HG03135 (cell line): ENCODE data around the gene PBX3.

ENCODE experiments used
- ATAC-seq: cut with Tn5 transposase; IDR thresholded peaks from one replicate; pipeline ENCODE4 v1.9.1; 2021; ENCODE audit warnings: mild to moderate bottlenecking, moderate library complexity; ENCODE audit not compliant: unreplicated experiment

The PBX3 gene

GRCh38 chr9:125748446-125749099 lies 1.4 kb downstream of the PBX3 start:
- no peak for ATAC-seq

GRCh38 chr9:125749287-125749935 lies 2.2 kb downstream of the PBX3 start:
- no peak for ATAC-seq

DNA sequence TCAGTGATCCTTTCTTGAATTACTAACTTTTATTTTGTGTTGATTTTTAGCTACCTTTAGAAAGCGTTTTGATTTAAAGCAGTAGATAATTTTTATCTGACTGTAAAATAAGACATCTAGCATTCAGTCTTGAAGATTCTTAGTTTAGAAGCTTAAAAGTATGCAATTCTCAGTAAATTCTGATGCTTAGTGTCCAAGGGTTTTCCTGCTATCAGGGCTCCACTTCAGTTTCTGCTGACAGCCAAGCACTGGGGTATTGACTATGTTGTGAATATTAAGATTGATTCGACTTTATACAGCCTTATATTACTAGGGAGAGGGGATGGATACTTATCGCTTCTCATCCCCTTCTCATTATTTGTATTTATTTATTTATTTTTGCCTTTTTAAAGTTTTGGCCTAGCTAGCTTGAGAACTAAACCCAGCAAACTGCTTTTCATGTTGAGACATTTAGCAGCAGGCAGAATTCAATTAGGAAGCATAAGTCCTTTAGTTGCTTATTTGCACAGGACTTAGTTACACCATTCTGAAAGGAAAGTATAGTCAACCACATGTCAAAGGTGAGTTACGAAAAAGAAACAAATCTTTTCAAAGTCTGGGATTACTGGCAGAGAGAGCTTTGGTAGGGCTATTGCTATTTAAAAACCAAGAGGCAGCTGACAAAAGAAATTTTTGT lies 2.9 kb downstream of the PBX3 start:
- ATAC-seq, result no peak

GRCh38 chr9:125750627-125751011 lies 3.4 kb downstream of the PBX3 start:
- no peak for ATAC-seq

- no peak for ATAC-seq
Measured at GRCh38 chr9:125752070-125752628, 5.0 kb downstream of the PBX3 start.

- ATAC-seq, result no peak
Measured at GRCh38 chr9:125754096-125754495, 6.9 kb downstream of the PBX3 start.

DNA sequence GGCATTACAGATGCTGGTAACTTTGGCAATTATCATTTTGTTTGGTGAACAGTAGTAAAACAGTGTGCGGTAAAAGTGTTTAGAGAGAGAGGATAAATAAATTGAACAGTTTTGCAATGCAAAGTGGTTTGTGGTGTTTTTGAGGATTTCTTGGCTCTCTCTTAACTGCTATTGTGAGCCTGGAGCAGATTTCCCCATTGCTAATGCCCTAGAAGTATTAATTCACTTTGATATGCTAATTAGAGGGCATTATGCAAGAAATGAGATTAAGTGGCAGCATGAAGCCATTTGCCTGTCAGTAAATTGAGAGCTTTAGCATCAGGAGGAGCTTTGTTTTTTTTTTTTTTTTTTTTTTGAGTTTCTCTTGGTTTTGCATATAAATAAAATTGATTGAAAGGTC lies 8.2 kb downstream of the PBX3 start:
- ATAC-seq, result no peak

DNA sequence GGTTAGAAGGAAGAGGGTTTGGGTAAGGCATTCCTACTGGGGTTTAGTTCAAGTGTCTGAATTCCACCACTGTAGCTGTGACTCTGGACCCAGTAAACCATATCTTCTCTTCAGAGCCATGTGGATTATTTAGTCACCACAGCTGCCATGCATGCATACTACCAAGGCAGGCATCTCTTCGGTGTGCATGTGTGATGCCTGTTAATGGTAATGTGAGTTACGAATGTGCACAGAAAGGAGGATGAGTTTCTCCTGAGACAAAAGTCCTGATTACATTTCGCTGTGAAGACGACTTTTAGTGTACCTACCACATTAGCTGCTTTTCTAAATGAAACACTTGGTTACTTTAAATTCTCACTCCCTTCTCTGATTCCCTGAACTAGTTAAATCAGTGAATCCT lies 9.3 kb downstream of the PBX3 start:
- ATAC-seq, result no peak

- ATAC-seq, result no peak
Measured at GRCh38 chr9:125757834-125758233, 10.7 kb downstream of the PBX3 start.

- ATAC-seq, result no peak
Measured at GRCh38 chr9:125758986-125759763, 12.0 kb downstream of the PBX3 start.

DNA sequence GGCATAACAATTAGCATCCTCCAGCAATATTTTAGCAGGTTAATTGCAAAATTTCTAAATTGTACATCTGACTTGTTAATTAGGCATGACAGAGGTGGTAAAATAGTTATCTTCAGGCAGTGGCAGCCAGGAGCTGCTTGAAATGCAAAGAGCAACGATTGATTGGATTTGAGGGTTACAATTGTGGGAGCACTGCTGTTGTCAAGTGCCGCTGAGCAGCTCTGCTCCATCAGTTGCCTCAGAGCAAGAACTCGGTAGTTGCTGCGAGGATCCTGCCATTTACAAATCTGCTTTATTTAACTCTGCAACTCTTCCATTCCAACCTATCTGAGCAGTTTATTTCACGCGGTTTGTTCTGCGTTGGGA lies 12.6 kb downstream of the PBX3 start:
- ATAC-seq, result no peak

DNA sequence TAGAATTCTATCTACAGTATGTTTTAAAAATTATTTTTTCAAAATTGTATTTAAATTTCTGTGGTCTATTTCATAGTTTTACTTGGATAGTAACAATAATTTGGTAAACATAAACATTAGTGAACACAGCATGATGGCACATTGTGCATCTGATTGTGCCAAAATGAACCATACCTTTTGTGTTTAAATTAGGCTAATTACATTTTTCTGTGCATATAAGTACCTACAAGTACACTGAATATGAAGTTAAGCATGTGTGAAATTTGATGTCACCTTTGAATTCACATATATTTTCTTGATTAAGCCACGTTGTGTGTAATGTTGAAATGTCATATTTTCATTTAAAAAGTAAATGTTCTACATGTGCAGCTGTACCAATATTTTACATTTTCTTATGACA lies 13.4 kb downstream of the PBX3 start:
- ATAC-seq, result no peak

GRCh38 chr9:125761676-125762450 lies 14.7 kb downstream of the PBX3 start:
- ATAC-seq, result no peak

- ATAC-seq, result no peak
Measured at GRCh38 chr9:125763394-125763801, 16.2 kb downstream of the PBX3 start.

DNA sequence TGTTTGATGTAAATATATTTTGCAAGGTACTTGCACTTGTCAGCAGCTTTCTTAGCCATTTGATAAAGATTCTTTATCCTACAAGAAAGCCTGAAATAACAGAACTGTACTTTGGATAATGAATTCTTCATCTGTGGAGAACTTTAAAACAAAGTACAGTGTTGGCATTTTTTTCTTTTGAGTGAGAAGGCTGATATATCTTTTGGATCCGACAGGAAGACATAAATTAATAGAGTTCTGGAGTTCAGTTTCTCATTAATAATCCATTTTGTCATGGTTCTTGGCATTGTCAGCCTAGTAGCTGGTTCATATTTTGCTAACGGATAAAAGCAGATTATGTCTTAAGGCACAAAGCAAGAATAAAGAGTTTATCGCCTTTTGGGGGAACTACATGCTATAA lies 17.0 kb downstream of the PBX3 start:
- ATAC-seq, result no peak

DNA sequence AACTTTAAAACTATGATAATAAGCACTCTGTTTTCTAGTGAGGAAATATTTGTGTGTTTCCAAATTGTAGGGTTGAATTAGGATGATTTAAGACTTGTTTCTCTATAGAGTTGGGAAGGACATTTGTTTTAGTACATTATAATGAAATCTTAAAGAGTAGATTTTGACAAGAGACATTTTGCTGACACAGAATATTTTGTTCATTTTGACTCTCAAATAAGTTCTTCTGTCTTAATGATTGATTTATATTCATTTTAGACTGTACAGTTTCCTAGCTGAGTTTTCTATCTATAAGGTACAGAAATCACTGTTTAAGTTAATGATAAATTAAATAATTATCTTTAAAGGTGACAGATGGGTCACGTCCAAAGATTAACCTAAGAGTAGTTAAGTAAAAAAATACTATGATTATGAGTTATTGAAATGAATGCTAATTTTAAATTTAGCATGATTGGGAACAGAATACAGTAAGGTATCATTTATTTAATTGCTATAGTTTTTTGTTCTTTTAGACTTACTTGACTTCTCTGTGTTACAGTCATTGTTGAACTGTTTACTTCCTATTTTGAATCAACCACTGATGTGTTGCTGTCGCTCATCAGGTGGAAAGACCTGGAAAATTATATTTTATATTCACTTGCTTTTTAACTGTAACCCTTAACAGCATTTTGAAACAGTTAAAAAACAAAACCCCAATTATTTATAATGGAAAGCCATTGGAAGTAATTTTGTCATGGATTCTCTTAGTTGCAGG lies 19.5 kb downstream of the PBX3 start:
- no peak for ATAC-seq

GRCh38 chr9:125767349-125767748 lies 20.2 kb downstream of the PBX3 start:
- no peak for ATAC-seq

DNA sequence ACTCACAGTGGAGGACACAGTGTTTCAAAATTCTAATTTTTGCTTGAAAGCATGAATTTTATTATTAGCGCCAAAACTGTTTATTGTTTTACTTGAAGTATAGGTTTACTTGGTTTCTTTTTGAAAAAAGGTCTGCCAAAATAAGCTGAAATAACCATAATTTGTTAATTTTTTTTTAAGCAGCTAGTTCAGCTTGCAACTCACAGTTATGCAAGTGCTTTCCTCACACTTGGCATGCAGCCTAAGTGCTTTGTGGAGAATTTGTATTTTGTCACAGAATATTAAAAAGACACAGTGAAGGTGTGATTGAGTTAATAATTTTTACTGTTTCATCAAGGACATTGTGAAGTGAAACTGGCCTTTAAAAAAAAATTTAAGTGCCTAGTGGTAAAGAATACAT lies 21.6 kb downstream of the PBX3 start:
- ATAC-seq, result no peak

GRCh38 chr9:125771037-125771436 lies 23.9 kb downstream of the PBX3 start:
- ATAC-seq, result no peak

DNA sequence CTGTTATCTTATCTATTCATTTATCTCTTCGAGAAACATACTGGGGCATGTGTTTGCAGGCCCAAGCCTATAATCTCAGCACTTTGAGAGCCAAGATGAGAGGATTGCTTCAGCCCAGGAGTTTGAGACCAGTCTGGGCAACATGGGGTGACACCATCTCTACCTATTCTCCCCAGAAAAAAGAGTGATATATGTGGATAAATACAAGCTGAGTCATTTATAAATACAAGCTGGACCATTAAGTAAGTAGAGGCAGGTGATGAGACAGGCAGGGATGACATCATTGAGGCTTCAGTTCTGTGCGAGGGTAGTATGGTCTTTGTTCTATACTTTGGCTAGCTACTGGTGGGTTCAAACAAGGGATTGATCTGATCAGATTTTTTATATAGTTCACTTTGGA lies 25.6 kb downstream of the PBX3 start:
- ATAC-seq, result no peak
